ENCODE results near the gene CD5L.

Gene CD5L

GRCh38 chr1:157852476-157852875 lies 10.9 kb upstream of the CD5L start:
- WGBS, result 35% methylated on average over 3 of the region's 3 CpGs
- Histone ChIP-seq H3K4me1 (ENCODE audit: control insufficient read depth, insufficient read depth, low read depth, low read length) (no peaks in the 10 kb centered on the region), H3K9me3 (ENCODE audit: control insufficient read depth, low read length) (no peaks in the 10 kb centered on the region), H3K4me3 (ENCODE audit: insufficient read depth in 1 of 2, low read depth in 1 of 2, low read length in 2 of 2) (no peak overlapping the region), H3K27ac (ENCODE audit: low read length, poor library complexity, severe bottlenecking) (no peak overlapping the region), H3K36me3 (ENCODE audit: control insufficient read depth in 1 of 2, insufficient read depth in 2 of 2, low read depth in 1 of 2, low read length in 2 of 2) (no peaks in the 10 kb centered on the region), H2BK120ac (ENCODE audit: low read depth, low read length) (no peak overlapping the region), H2AFZ (ENCODE audit: low read depth, low read length) (no peak overlapping the region), H3K23ac (ENCODE audit: low read length in 2 of 2) (no peak overlapping the region), H3K4me2 (ENCODE audit: low read length, poor library complexity, severe bottlenecking) (no peak overlapping the region), H3K18ac (ENCODE audit: low read depth in 1 of 2, low read length in 2 of 2) (no peak overlapping the region), H4K91ac (ENCODE audit: low read length) (no peak overlapping the region), H4K8ac (ENCODE audit: low read length) (no peak overlapping the region), H3K14ac (ENCODE audit: low read length in 2 of 2) (no peak overlapping the region), H2AK5ac (ENCODE audit: low read length, severe bottlenecking) (no peak overlapping the region), H3K9ac (ENCODE audit: low read length) (no peak overlapping the region), H2BK5ac (ENCODE audit: low read depth, low read length, poor library complexity, severe bottlenecking) (no peak overlapping the region), H3K27me3 (ENCODE audit: control insufficient read depth in 1 of 2, insufficient read depth in 1 of 2, low read length in 2 of 2) (no peaks in the 10 kb centered on the region), H3K79me1 (replicated peaks; ENCODE audit: low read length, poor library complexity, severe bottlenecking) (no peaks in the 10 kb centered on the region), H2BK12ac (ENCODE audit: low read length in 2 of 2) (no peak overlapping the region), H2BK15ac (ENCODE audit: low read depth, poor library complexity, severe bottlenecking) (no peak overlapping the region), H3K4ac (ENCODE audit: low read depth in 1 of 2, low read length in 2 of 2) (no peak overlapping the region)
- DNase-seq, result no peak

GRCh38 chr1:157849229-157849875 lies 7.7 kb upstream of the CD5L start:
- Histone ChIP-seq H3K4me3 (ENCODE audit: insufficient read depth in 1 of 2, low read depth in 1 of 2, low read length in 2 of 2) (no peak overlapping the region), H3K23ac (ENCODE audit: low read length in 2 of 2) (no peak overlapping the region), H2BK12ac (ENCODE audit: low read length in 2 of 2) (no peak overlapping the region), H3K4me2 (ENCODE audit: low read length, poor library complexity, severe bottlenecking) (no peak overlapping the region), H3K9me3 (ENCODE audit: control insufficient read depth, low read length) (no peaks in the 10 kb centered on the region), H3K4ac (ENCODE audit: low read depth in 1 of 2, low read length in 2 of 2) (no peak overlapping the region), H4K8ac (ENCODE audit: low read length) (no peak overlapping the region), H4K91ac (ENCODE audit: low read length) (no peak overlapping the region), H3K4me1 (ENCODE audit: control insufficient read depth, insufficient read depth, low read depth, low read length) (no peaks in the 10 kb centered on the region), H2BK120ac (ENCODE audit: low read depth, low read length) (no peak overlapping the region), H3K27me3 (ENCODE audit: control insufficient read depth in 1 of 2, insufficient read depth in 1 of 2, low read length in 2 of 2) (no peaks in the 10 kb centered on the region), H3K79me1 (replicated peaks; ENCODE audit: low read length, poor library complexity, severe bottlenecking) (no peaks in the 10 kb centered on the region), H3K14ac (ENCODE audit: low read length in 2 of 2) (no peak overlapping the region), H2BK5ac (ENCODE audit: low read depth, low read length, poor library complexity, severe bottlenecking) (no peak overlapping the region), H3K27ac (ENCODE audit: low read length, poor library complexity, severe bottlenecking) (no peak overlapping the region), H2BK15ac (ENCODE audit: low read depth, poor library complexity, severe bottlenecking) (no peak overlapping the region), H3K18ac (ENCODE audit: low read depth in 1 of 2, low read length in 2 of 2) (no peak overlapping the region), H2AK5ac (ENCODE audit: low read length, severe bottlenecking) (no peak overlapping the region), H2AFZ (ENCODE audit: low read depth, low read length) (no peak overlapping the region), H3K9ac (ENCODE audit: low read length) (no peak overlapping the region), H3K36me3 (ENCODE audit: control insufficient read depth in 1 of 2, insufficient read depth in 2 of 2, low read depth in 1 of 2, low read length in 2 of 2) (no peaks in the 10 kb centered on the region)
- DNase-seq, result no peak
- 95% methylated on average over 2 of the region's 2 CpGs for WGBS

GRCh38 chr1:157844089-157844830 lies 2.7 kb upstream of the CD5L start:
- no peak for DNase-seq
- Histone ChIP-seq H3K9ac (ENCODE audit: low read length) (no peak overlapping the region), H3K4me3 (ENCODE audit: insufficient read depth in 1 of 2, low read depth in 1 of 2, low read length in 2 of 2) (no peak overlapping the region)

GRCh38 chr1:157842939-157843338 lies 1.3 kb upstream of the CD5L start:
- no peaks in the 10 kb centered on the region for H3K4me1 ChIP-seq (ENCODE audit: control insufficient read depth, insufficient read depth, low read depth, low read length)
- DNase-seq, result no peak
- H3K18ac ChIP-seq (ENCODE audit: low read depth in 1 of 2, low read length in 2 of 2), result no peak overlapping the region
- H3K9me3 ChIP-seq (ENCODE audit: control insufficient read depth, low read length), result no peaks in the 10 kb centered on the region
- no peak overlapping the region for H2BK5ac ChIP-seq (ENCODE audit: low read depth, low read length, poor library complexity, severe bottlenecking)
- no peak overlapping the region for H2AK5ac ChIP-seq (ENCODE audit: low read length, severe bottlenecking)
- no peaks in the 10 kb centered on the region for H3K36me3 ChIP-seq (ENCODE audit: control insufficient read depth in 1 of 2, insufficient read depth in 2 of 2, low read depth in 1 of 2, low read length in 2 of 2)
- no peak overlapping the region for H4K8ac ChIP-seq (ENCODE audit: low read length)
- no peak overlapping the region for H2BK12ac ChIP-seq (ENCODE audit: low read length in 2 of 2)
- 49% methylated on average over 1 of the region's 1 CpG for WGBS
- H4K91ac ChIP-seq (ENCODE audit: low read length), result no peak overlapping the region
- H3K4me3 ChIP-seq (ENCODE audit: insufficient read depth in 1 of 2, low read depth in 1 of 2, low read length in 2 of 2), result no peak overlapping the region
- H2AFZ ChIP-seq (ENCODE audit: low read depth, low read length), result no peak overlapping the region
- H2BK15ac ChIP-seq (ENCODE audit: low read depth, poor library complexity, severe bottlenecking), result no peak overlapping the region
- no peak overlapping the region for H3K23ac ChIP-seq (ENCODE audit: low read length in 2 of 2)
- H3K4me2 ChIP-seq (ENCODE audit: low read length, poor library complexity, severe bottlenecking), result no peak overlapping the region
- no peaks in the 10 kb centered on the region for H3K79me1 ChIP-seq (replicated peaks; ENCODE audit: low read length, poor library complexity, severe bottlenecking)
- no peak overlapping the region for H2BK120ac ChIP-seq (ENCODE audit: low read depth, low read length)
- H3K27ac ChIP-seq (ENCODE audit: low read length, poor library complexity, severe bottlenecking), result no peak overlapping the region
- no peak overlapping the region for H3K14ac ChIP-seq (ENCODE audit: low read length in 2 of 2)
- no peak overlapping the region for H3K4ac ChIP-seq (ENCODE audit: low read depth in 1 of 2, low read length in 2 of 2)
- H3K9ac ChIP-seq (ENCODE audit: low read length), result no peak overlapping the region
- peaks cover 0 to 3% of the 10 kb centered on the region in 2 experiments for H3K27me3 ChIP-seq (ENCODE audit: control insufficient read depth in 1 of 2, insufficient read depth in 1 of 2, low read length in 2 of 2)

More at GRCh38 chr1:157844089-157844830, 2.7 kb upstream of the CD5L start:
- H2BK12ac ChIP-seq (ENCODE audit: low read length in 2 of 2), result no peak overlapping the region
- H3K14ac ChIP-seq (ENCODE audit: low read length in 2 of 2), result no peak overlapping the region
- H3K27me3 ChIP-seq (ENCODE audit: control insufficient read depth in 1 of 2, insufficient read depth in 1 of 2, low read length in 2 of 2), result peaks cover 0 to 3% of the 10 kb centered on the region in 2 experiments
- H3K18ac ChIP-seq (ENCODE audit: low read depth in 1 of 2, low read length in 2 of 2), result no peak overlapping the region
- H3K36me3 ChIP-seq (ENCODE audit: control insufficient read depth in 1 of 2, insufficient read depth in 2 of 2, low read depth in 1 of 2, low read length in 2 of 2), result no peaks in the 10 kb centered on the region
- H3K4ac ChIP-seq (ENCODE audit: low read depth in 1 of 2, low read length in 2 of 2), result no peak overlapping the region
- H3K79me1 ChIP-seq (replicated peaks; ENCODE audit: low read length, poor library complexity, severe bottlenecking), result no peaks in the 10 kb centered on the region
- no peak overlapping the region for H2BK120ac ChIP-seq (ENCODE audit: low read depth, low read length)
- no peak overlapping the region for H4K8ac ChIP-seq (ENCODE audit: low read length)
- no peak overlapping the region for H3K27ac ChIP-seq (ENCODE audit: low read length, poor library complexity, severe bottlenecking)
- no peak overlapping the region for H3K23ac ChIP-seq (ENCODE audit: low read length in 2 of 2)
- no peaks in the 10 kb centered on the region for H3K9me3 ChIP-seq (ENCODE audit: control insufficient read depth, low read length)
- H3K4me2 ChIP-seq (ENCODE audit: low read length, poor library complexity, severe bottlenecking), result no peak overlapping the region
- WGBS, result 73% methylated on average over 4 of the region's 4 CpGs
- no peak overlapping the region for H2AFZ ChIP-seq (ENCODE audit: low read depth, low read length)
- H4K91ac ChIP-seq (ENCODE audit: low read length), result no peak overlapping the region
- H2AK5ac ChIP-seq (ENCODE audit: low read length, severe bottlenecking), result no peak overlapping the region
- H2BK15ac ChIP-seq (ENCODE audit: low read depth, poor library complexity, severe bottlenecking), result no peak overlapping the region
- no peaks in the 10 kb centered on the region for H3K4me1 ChIP-seq (ENCODE audit: control insufficient read depth, insufficient read depth, low read depth, low read length)
- H2BK5ac ChIP-seq (ENCODE audit: low read depth, low read length, poor library complexity, severe bottlenecking), result no peak overlapping the region
